Measurements from ENCODE around the gene TGFBR1. TPM values are rescaled to one million over a fixed set of nuclear protein-coding genes. Genes with fewer than 3 reads are reported as not detected.
A peak's percentile ranks its signal among the peaks of the same experiment; 100 is the strongest.

Gene TGFBR1
- total and polyA plus RNA-seq, 8 donors = 5.2 to 119 (median 21.8) TPM

DNA sequence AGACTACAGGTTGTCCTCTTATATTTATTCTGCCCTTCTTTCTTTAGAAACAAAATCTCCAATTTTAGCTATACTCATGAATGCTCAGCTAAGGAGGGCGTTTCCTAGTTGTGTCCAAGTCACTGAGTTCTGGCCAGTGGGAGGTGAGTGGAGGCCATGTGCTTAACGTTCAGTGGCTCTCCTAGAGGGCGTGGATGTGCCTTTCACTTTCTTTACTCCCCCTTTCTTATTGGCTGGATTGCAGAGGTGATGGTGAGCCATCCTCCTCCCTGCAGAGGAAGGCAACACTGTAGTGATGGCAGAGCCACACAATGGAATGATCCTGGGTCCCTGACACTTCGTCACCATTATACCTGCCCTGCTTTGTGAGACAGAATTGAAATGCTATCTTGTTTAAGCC is 62.2 kb downstream of the TGFBR1 start:
- WGBS, 5 donors = 67 to 77% (median 72%) methylated on average over 4 of the region's 4 CpGs

DNA sequence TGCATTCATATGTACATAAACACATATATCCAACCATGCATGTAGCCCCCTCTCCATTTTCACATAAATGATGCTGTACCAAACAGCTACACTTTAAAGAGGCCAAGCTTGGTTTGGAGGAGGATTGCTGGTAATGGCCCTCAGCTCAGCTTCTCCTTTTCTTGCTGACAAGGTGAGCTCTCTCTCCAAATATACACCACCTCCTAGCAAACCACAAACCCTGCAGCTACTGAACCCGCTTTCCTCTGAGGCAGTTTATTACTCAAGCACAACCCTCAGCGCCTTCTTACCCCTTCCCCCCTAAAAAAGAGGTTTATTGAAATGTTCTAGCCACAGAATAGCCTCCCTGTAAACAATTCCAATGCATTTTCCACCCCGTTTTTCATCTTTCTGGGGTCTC is 62.8 kb downstream of the TGFBR1 start:
- Histone ChIP-seq H3K4me3 (no peak overlapping the region), H3K27me3 (peaks cover 0 to 18% (median 0%) of the 10 kb centered on the region in 3 donors), H3K27ac (no peak overlapping the region), H3K36me3 (no peaks in the 10 kb centered on the region), H3K4me1 (peaks cover 0 to 8% (median 2%) of the 10 kb centered on the region in 4 donors), H3K9me3 (no peaks in the 10 kb centered on the region)
- 49 to 72% (median 69%) methylated on average over 3 of the region's 3 CpGs for WGBS, 5 donors
- TF ChIP-seq EP300 (IDR thresholded peaks at IDR 0.05) (no peak), POLR2AphosphoS5 (IDR thresholded peaks at IDR 0.05) (no peak), POLR2A (IDR thresholded peaks at IDR 0.05) (no peak)
- TF ChIP-seq, protein P1, sequence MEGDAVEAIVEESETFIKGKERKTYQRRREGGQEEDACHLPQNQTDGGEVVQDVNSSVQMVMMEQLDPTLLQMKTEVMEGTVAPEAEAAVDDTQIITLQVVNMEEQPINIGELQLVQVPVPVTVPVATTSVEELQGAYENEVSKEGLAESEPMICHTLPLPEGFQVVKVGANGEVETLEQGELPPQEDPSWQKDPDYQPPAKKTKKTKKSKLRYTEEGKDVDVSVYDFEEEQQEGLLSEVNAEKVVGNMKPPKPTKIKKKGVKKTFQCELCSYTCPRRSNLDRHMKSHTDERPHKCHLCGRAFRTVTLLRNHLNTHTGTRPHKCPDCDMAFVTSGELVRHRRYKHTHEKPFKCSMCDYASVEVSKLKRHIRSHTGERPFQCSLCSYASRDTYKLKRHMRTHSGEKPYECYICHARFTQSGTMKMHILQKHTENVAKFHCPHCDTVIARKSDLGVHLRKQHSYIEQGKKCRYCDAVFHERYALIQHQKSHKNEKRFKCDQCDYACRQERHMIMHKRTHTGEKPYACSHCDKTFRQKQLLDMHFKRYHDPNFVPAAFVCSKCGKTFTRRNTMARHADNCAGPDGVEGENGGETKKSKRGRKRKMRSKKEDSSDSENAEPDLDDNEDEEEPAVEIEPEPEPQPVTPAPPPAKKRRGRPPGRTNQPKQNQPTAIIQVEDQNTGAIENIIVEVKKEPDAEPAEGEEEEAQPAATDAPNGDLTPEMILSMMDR (IDR thresholded peaks at IDR 0.05) = no peak
- DNase-seq = no peak
- intact Hi-C loops (cut with DNase I; ENCODE audit: low total_unique reads) = no loop called here

More for the DNA sequence above, 62.2 kb downstream of the TGFBR1 start:
- H3K27me3 ChIP-seq = peaks cover 0 to 18% (median 0%) of the 10 kb centered on the region in 3 donors
- peaks cover 0 to 8% (median 2%) of the 10 kb centered on the region in 4 donors for H3K4me1 ChIP-seq
- no peak for DNase-seq
- no peak overlapping the region for H3K4me3 ChIP-seq
- no peaks in the 10 kb centered on the region for H3K9me3 ChIP-seq
- intact Hi-C loops (cut with DNase I; ENCODE audit: low total_unique reads) = no loop called here
- no peak overlapping the region for H3K27ac ChIP-seq
- no peaks in the 10 kb centered on the region for H3K36me3 ChIP-seq
- no peak for TF ChIP-seq EP300 (IDR thresholded peaks at IDR 0.05)
- no peak for TF ChIP-seq POLR2AphosphoS5 (IDR thresholded peaks at IDR 0.05)
- TF ChIP-seq, protein P1 (IDR thresholded peaks at IDR 0.05) = no peak
- no peak for TF ChIP-seq POLR2A (IDR thresholded peaks at IDR 0.05)

DNA sequence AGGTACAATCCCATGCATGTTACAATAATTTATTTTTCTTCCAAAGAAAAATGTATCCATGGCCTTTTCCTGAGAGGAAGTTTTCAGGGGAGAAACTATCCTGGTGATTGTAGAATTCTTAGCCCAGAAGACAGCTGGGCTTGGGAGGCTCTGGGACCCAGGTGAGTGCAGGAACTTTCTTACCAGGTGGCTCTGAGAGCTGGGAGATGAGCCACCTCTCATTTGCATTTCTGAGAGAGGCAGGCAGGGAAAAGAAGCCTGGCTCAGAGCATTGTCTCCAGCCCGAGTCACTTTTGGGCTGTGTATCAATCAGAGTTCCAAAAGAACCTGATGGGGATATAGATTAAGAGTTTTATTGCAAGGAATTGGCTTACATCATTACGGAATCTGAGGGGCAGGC is 64.2 kb downstream of the TGFBR1 start:
- DNase-seq = no peak
- WGBS, 5 donors = 72 to 86% (median 74%) methylated on average over 2 of the region's 2 CpGs

DNA sequence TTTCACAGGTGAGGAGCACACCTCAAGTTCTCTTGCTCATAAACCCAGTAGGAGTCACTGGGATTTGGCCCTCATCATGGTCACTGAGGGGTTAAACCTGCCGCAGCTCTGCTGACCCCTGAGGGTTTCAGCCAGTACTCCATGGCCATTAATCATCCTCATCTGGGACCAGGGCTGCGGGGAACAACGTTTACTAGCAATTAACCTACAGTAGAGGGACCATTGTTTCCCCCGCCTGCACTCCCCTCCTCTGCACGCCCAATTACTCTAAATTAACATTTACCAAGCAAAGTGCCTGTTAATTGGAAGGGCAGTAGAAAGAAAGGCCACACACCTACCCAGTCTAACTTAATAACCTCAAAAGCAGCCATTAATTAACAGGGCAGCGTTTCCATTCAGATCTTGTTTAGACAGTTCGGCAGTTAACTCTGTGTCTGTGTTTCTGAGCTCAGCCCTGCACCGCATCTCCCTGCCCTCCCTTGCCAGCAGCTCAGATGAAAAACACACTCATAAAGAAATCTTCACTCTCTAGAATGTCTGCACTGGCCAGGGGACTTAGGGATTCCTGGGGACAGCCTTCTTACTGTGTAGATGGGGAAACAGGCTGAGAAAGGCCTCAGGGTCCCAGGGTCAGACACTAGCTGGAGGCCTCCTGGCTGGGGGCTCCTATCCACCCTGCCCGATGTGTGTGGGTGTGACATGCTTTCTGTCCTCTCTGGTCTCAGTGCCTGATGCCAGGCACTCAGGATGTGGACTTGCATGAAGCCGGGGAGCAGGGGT is 65.3 kb downstream of the TGFBR1 start:
- peaks cover 0 to 18% (median 0%) of the 10 kb centered on the region in 3 donors for H3K27me3 ChIP-seq
- no peaks in the 10 kb centered on the region for H3K4me1 ChIP-seq
- no peaks in the 10 kb centered on the region for H3K36me3 ChIP-seq
- no peak for TF ChIP-seq POLR2A (IDR thresholded peaks at IDR 0.05)
- TF ChIP-seq POLR2AphosphoS5 (IDR thresholded peaks at IDR 0.05) = no peak
- TF ChIP-seq, protein P1 (IDR thresholded peaks at IDR 0.05) = no peak
- no peak for TF ChIP-seq EP300 (IDR thresholded peaks at IDR 0.05)
- peak in 1 of 2 donors; percentile 64 for DNase-seq
- no peaks in the 10 kb centered on the region for H3K9me3 ChIP-seq
- H3K27ac ChIP-seq = no peak overlapping the region
- H3K4me3 ChIP-seq = no peak overlapping the region
- WGBS, 5 donors = 42 to 54% (median 47%) methylated on average over 10 of the region's 10 CpGs
- intact Hi-C loops (cut with DNase I; ENCODE audit: low total_unique reads) = no loop called here

More for the DNA sequence above, 64.2 kb downstream of the TGFBR1 start:
- Histone ChIP-seq H3K4me1 (peaks cover 0 to 2% (median 0%) of the 10 kb centered on the region in 4 donors), H3K9me3 (no peaks in the 10 kb centered on the region), H3K27me3 (peaks cover 0 to 18% (median 0%) of the 10 kb centered on the region in 3 donors), H3K4me3 (no peak overlapping the region), H3K27ac (no peak overlapping the region), H3K36me3 (no peaks in the 10 kb centered on the region)
- intact Hi-C loops (cut with DNase I; ENCODE audit: low total_unique reads) = no loop called here
- TF ChIP-seq POLR2AphosphoS5 (IDR thresholded peaks at IDR 0.05) (no peak), EP300 (IDR thresholded peaks at IDR 0.05) (no peak), POLR2A (IDR thresholded peaks at IDR 0.05) (no peak)
- TF ChIP-seq, protein P1 (IDR thresholded peaks at IDR 0.05) = no peak
